SK-N-SH treated with all-trans-retinoic acid at 6 μM for 48 hours (cell line): ENCODE measurements around the gene EIF4G1.

Experiments
- ATAC-seq: fragments of 200-7000 bp; cut with Tn5 transposase; 3 replicates; pipeline ENCODE4 v1.9.1; 2020; ENCODE audit warnings: mild to moderate bottlenecking, moderate library complexity
- ARNTL ChIP-seq: fragments of 450-650 bp; formaldehyde crosslinking; IDR thresholded peaks from 2 replicates; pipeline ENCODE4 v1.5.0; 2020; ENCODE audit warnings: low read depth, mild to moderate bottlenecking, moderate library complexity, borderline replicate concordance
- BACH2 ChIP-seq: fragments of 250-450 bp; sonication (Bioruptor Pico); IDR thresholded peaks from 2 replicates; pipeline ENCODE4 v1.9.0; 2021; ENCODE audit warnings: mild to moderate bottlenecking, borderline replicate concordance
- CSDC2 ChIP-seq: fragments of 250-450 bp; sonication (Bioruptor Pico); IDR thresholded peaks from 2 replicates; pipeline ENCODE4 v1.5.0; 2020; ENCODE audit warnings: mild to moderate bottlenecking, moderate library complexity
- ESRRG ChIP-seq: fragments of 250-450 bp; sonication (Bioruptor Pico); IDR thresholded peaks from 2 replicates; pipeline ENCODE4 v1.6.1; 2021; ENCODE audit warnings: mild to moderate bottlenecking
- GLIS3 ChIP-seq: fragments of 250-450 bp; sonication (Bioruptor Pico); IDR thresholded peaks from 2 replicates; pipeline ENCODE4 v1.5.0; 2020; ENCODE audit warnings: mild to moderate bottlenecking, moderate library complexity
- ISL1 ChIP-seq: fragments of 250-450 bp; sonication (Bioruptor Pico); IDR thresholded peaks from 2 replicates; pipeline ENCODE4 v2.1.2; 2022; ENCODE audit warnings: mild to moderate bottlenecking, moderate library complexity
- OSR1 ChIP-seq: fragments of 250-450 bp; sonication (Bioruptor Pico); IDR thresholded peaks from 2 replicates; pipeline ENCODE4 v1.8.0; 2022; ENCODE audit warnings: moderate library complexity, mild to moderate bottlenecking, inconsistent platforms
- PPARA ChIP-seq: fragments of 250-450 bp; sonication (Bioruptor Pico); IDR thresholded peaks from 2 replicates; pipeline ENCODE4 v1.5.0; 2020; ENCODE audit warnings: mild to moderate bottlenecking, borderline replicate concordance
- RARB ChIP-seq: fragments of 250-450 bp; sonication (Bioruptor Pico); IDR thresholded peaks from 2 replicates; pipeline ENCODE4 v1.8.0; 2021; ENCODE audit warnings: mild to moderate bottlenecking, moderate library complexity
- TCF4 ChIP-seq: fragments of 250-450 bp; sonication (Bioruptor Pico); IDR thresholded peaks from 2 replicates; pipeline ENCODE4 v1.8.0; 2021; ENCODE audit warnings: mild to moderate bottlenecking, moderate library complexity, borderline replicate concordance
- TOX ChIP-seq: fragments of 250-450 bp; sonication (Bioruptor Pico); IDR thresholded peaks from 2 replicates; pipeline ENCODE4 v1.8.0; 2021; ENCODE audit warnings: mild to moderate bottlenecking, moderate library complexity, borderline replicate concordance
- ZC3H10 ChIP-seq: fragments of 250-450 bp; sonication (Bioruptor Pico); IDR thresholded peaks from 2 replicates; pipeline ENCODE4 v1.5.1; 2021; ENCODE audit warnings: mild to moderate bottlenecking, moderate library complexity
- ZFP3 ChIP-seq: fragments of 250-450 bp; sonication (Bioruptor Pico); IDR thresholded peaks from 2 replicates; pipeline ENCODE4 v1.5.0; 2020; ENCODE audit warnings: mild to moderate bottlenecking, moderate library complexity
- ZFP30 ChIP-seq: fragments of 450-650 bp; formaldehyde crosslinking; IDR thresholded peaks from 2 replicates; pipeline ENCODE4 v1.5.0; 2022; ENCODE audit warnings: mild to moderate bottlenecking, moderate library complexity
- ZNF565 ChIP-seq: fragments of 450-650 bp; formaldehyde crosslinking; conservative IDR thresholded peaks from 2 replicates; pipeline ENCODE4 v1.5.0; 2020; ENCODE audit warnings: low read depth, mild to moderate bottlenecking, moderate library complexity
- ZNF70 ChIP-seq: fragments of 450-650 bp; formaldehyde crosslinking; IDR thresholded peaks from 2 replicates; pipeline ENCODE4 v1.5.0; 2020; ENCODE audit warnings: mild to moderate bottlenecking, moderate library complexity
- ZNF8 ChIP-seq: fragments of 450-650 bp; formaldehyde crosslinking; IDR thresholded peaks from 2 replicates; pipeline ENCODE4 v1.5.0; 2020; ENCODE audit warnings: mild to moderate bottlenecking, moderate library complexity
- TF ChIP-seq, protein P1 (sequence below): fragments of 250-450 bp; sonication (Bioruptor Pico); IDR thresholded peaks from 2 replicates; pipeline ENCODE4 v1.5.0; 2020; ENCODE audit warnings: mild to moderate bottlenecking, moderate library complexity
- TF ChIP-seq, protein P2 (sequence below): fragments of 250-450 bp; sonication (Bioruptor Pico); IDR thresholded peaks from 2 replicates; pipeline ENCODE4 v1.5.1; 2020; ENCODE audit warnings: low read depth, mild to moderate bottlenecking, moderate library complexity
- TF ChIP-seq, protein P3 (sequence below): fragments of 250-450 bp; sonication (Bioruptor Pico); IDR thresholded peaks from 2 replicates; pipeline ENCODE4 v1.8.0; 2020; ENCODE audit warnings: mild to moderate bottlenecking, moderate library complexity, borderline replicate concordance
- TF ChIP-seq, protein P4 (sequence below): fragments of 250-450 bp; sonication (Bioruptor Pico); IDR thresholded peaks from 2 replicates; pipeline ENCODE4 v1.8.0; 2021; ENCODE audit warnings: low read depth, mild to moderate bottlenecking, moderate library complexity, borderline replicate concordance
- TF ChIP-seq, protein P5 (sequence below): fragments of 250-450 bp; sonication (Bioruptor Pico); IDR thresholded peaks from 2 replicates; pipeline ENCODE4 v1.5.1; 2021; ENCODE audit warnings: mild to moderate bottlenecking, moderate library complexity

Gene EIF4G1

DNA sequence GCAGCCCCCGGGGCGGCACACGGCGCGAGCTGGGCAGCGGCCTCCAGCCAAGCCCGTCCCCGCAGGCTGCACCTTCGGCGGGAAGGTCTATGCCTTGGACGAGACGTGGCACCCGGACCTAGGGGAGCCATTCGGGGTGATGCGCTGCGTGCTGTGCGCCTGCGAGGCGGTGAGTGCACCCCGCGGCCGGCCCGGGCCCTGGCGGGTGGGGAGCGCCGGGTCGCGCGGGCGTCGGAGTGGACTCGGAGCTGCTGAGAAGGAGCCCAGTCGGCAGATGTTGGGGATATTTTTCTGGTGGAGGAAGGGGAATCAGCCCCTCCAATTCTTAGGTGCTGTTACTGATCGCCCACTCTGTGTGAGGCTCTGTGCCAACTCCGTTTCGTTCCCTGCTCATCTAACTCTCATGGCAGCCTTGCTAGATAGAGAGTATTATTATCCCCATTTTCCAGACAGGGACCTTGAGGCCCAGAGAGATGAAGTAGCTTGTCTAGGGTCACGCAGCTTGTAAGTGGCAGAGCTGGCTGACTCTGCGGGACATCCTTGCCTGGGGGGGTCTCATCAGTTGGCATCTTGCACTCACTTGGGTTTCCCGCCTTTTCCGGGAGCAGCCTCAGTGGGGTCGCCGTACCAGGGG lies 66.3 kb downstream of the EIF4G1 start:
- peak; percentile 7; the same call in 2 of the 3 replicates for ATAC-seq
- TF ChIP-seq, protein P1, sequence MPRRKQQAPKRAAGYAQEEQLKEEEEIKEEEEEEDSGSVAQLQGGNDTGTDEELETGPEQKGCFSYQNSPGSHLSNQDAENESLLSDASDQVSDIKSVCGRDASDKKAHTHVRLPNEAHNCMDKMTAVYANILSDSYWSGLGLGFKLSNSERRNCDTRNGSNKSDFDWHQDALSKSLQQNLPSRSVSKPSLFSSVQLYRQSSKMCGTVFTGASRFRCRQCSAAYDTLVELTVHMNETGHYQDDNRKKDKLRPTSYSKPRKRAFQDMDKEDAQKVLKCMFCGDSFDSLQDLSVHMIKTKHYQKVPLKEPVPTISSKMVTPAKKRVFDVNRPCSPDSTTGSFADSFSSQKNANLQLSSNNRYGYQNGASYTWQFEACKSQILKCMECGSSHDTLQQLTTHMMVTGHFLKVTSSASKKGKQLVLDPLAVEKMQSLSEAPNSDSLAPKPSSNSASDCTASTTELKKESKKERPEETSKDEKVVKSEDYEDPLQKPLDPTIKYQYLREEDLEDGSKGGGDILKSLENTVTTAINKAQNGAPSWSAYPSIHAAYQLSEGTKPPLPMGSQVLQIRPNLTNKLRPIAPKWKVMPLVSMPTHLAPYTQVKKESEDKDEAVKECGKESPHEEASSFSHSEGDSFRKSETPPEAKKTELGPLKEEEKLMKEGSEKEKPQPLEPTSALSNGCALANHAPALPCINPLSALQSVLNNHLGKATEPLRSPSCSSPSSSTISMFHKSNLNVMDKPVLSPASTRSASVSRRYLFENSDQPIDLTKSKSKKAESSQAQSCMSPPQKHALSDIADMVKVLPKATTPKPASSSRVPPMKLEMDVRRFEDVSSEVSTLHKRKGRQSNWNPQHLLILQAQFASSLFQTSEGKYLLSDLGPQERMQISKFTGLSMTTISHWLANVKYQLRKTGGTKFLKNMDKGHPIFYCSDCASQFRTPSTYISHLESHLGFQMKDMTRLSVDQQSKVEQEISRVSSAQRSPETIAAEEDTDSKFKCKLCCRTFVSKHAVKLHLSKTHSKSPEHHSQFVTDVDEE (CRISPR knock-in tag), result no peak
- TF ChIP-seq GLIS3 (CRISPR knock-in tag), result no peak
- TF ChIP-seq ZFP3 (CRISPR knock-in tag), result no peak
- no peak for TF ChIP-seq TOX
- TF ChIP-seq ZNF70 (CRISPR knock-in tag), result no peak
- TF ChIP-seq PPARA (CRISPR knock-in tag), result no peak
- no peak for TF ChIP-seq ZC3H10
- no peak for TF ChIP-seq ESRRG (CRISPR knock-in tag)
- TF ChIP-seq ZNF8 (CRISPR knock-in tag), result no peak
- TF ChIP-seq, protein P2, sequence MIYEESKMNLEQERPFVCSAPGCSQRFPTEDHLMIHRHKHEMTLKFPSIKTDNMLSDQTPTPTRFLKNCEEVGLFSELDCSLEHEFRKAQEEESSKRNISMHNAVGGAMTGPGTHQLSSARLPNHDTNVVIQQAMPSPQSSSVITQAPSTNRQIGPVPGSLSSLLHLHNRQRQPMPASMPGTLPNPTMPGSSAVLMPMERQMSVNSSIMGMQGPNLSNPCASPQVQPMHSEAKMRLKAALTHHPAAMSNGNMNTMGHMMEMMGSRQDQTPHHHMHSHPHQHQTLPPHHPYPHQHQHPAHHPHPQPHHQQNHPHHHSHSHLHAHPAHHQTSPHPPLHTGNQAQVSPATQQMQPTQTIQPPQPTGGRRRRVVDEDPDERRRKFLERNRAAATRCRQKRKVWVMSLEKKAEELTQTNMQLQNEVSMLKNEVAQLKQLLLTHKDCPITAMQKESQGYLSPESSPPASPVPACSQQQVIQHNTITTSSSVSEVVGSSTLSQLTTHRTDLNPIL, result no peak
- TF ChIP-seq, protein P3, sequence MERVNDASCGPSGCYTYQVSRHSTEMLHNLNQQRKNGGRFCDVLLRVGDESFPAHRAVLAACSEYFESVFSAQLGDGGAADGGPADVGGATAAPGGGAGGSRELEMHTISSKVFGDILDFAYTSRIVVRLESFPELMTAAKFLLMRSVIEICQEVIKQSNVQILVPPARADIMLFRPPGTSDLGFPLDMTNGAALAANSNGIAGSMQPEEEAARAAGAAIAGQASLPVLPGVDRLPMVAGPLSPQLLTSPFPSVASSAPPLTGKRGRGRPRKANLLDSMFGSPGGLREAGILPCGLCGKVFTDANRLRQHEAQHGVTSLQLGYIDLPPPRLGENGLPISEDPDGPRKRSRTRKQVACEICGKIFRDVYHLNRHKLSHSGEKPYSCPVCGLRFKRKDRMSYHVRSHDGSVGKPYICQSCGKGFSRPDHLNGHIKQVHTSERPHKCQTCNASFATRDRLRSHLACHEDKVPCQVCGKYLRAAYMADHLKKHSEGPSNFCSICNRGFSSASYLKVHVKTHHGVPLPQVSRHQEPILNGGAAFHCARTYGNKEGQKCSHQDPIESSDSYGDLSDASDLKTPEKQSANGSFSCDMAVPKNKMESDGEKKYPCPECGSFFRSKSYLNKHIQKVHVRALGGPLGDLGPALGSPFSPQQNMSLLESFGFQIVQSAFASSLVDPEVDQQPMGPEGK (CRISPR knock-in tag), result no peak
- TF ChIP-seq BACH2 (CRISPR knock-in tag), result no peak
- TF ChIP-seq, protein P4, sequence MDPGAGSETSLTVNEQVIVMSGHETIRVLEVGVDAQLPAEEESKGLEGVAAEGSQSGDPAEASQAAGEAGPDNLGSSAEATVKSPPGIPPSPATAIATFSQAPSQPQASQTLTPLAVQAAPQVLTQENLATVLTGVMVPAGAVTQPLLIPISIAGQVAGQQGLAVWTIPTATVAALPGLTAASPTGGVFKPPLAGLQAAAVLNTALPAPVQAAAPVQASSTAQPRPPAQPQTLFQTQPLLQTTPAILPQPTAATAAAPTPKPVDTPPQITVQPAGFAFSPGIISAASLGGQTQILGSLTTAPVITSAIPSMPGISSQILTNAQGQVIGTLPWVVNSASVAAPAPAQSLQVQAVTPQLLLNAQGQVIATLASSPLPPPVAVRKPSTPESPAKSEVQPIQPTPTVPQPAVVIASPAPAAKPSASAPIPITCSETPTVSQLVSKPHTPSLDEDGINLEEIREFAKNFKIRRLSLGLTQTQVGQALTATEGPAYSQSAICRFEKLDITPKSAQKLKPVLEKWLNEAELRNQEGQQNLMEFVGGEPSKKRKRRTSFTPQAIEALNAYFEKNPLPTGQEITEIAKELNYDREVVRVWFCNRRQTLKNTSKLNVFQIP (CRISPR knock-in tag), result no peak
- TF ChIP-seq ARNTL, result no peak
- TF ChIP-seq, all 23 proteins: peak for 0

DNA sequence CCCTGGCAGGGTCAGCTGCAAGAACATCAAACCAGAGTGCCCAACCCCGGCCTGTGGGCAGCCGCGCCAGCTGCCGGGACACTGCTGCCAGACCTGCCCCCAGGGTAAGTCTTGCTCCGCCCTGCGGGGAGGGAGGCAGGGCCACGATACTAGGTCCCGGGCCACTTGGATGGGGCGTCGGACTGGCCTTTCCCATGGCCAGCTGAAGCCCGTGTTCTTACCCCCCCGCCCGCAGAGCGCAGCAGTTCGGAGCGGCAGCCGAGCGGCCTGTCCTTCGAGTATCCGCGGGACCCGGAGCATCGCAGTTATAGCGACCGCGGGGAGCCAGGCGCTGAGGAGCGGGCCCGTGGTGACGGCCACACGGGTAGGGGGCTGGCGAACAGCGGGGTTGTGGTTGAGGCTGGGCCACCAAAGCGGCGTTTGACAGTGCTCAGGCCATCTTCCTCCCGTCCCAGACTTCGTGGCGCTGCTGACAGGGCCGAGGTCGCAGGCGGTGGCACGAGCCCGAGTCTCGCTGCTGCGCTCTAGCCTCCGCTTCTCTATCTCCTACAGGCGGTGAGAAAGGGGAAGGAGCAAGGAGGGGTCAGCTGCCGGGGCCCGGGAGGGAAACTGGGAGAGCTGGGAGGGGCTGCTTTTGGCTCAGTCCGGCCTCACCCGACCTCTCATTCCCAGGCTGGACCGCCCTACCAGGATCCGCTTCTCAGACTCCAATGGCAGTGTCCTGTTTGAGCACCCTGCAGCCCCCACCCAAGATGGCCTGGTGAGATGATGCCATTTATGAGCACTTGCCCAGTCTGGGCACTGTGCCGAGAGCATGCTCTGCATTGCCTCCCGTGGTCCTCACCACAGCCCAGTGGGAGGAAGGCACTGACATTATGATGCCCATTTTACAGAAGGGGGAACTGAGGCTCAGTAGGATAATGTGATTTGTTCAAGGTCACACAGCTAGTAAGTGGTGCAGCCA lies 67.1 kb downstream of the EIF4G1 start:
- ATAC-seq, result no peak
- TF ChIP-seq TCF4 (no peak), BACH2 (CRISPR knock-in tag) (no peak)
- TF ChIP-seq, protein P5, sequence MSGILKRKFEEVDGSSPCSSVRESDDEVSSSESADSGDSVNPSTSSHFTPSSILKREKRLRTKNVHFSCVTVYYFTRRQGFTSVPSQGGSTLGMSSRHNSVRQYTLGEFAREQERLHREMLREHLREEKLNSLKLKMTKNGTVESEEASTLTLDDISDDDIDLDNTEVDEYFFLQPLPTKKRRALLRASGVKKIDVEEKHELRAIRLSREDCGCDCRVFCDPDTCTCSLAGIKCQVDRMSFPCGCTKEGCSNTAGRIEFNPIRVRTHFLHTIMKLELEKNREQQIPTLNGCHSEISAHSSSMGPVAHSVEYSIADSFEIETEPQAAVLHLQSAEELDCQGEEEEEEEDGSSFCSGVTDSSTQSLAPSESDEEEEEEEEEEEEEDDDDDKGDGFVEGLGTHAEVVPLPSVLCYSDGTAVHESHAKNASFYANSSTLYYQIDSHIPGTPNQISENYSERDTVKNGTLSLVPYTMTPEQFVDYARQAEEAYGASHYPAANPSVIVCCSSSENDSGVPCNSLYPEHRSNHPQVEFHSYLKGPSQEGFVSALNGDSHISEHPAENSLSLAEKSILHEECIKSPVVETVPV (CRISPR knock-in tag), result no peak

DNA sequence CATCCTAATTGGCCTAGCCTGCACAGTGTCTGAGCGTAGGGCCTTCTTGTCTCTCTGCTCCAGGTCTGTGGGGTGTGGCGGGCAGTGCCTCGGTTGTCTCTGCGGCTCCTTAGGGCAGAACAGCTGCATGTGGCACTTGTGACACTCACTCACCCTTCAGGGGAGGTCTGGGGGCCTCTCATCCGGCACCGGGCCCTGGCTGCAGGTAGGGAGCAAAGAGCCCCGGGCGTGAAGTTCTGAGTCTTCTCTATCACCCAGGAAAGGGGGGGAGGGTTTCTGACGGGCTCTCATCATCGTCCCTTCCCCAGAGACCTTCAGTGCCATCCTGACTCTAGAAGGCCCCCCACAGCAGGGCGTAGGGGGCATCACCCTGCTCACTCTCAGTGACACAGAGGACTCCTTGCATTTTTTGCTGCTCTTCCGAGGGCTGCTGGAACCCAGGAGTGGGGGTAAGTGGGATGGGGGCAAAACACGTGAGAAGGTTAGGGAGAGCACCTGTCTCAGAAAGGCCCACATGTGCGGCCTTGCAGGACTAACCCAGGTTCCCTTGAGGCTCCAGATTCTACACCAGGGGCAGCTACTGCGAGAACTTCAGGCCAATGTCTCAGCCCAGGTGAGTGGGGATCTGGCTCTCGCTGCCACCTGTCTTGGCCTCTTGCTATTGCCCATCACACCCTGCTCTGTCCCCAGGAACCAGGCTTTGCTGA lies 68.1 kb downstream of the EIF4G1 start:
- ATAC-seq, result no peak
- TF ChIP-seq, protein P2, result no peak
- TF ChIP-seq ZC3H10 (no peak), GLIS3 (CRISPR knock-in tag) (no peak), ISL1 (CRISPR knock-in tag) (no peak), ZNF565 (CRISPR knock-in tag) (no peak), ZFP30 (CRISPR knock-in tag) (no peak), ZNF8 (CRISPR knock-in tag) (no peak), TOX (no peak), CSDC2 (CRISPR knock-in tag) (no peak), RARB (CRISPR knock-in tag) (no peak), ESRRG (CRISPR knock-in tag) (no peak), OSR1 (CRISPR knock-in tag) (no peak), PPARA (CRISPR knock-in tag) (no peak), BACH2 (CRISPR knock-in tag) (no peak)
- TF ChIP-seq, protein P5 (CRISPR knock-in tag), result no peak
